ENCODE results near the gene LGALS12.
"Not testable (repeated sequence)": the region's sequence is repeated elsewhere in the genome, so short reads cannot be mapped to it uniquely, and the experiment has no call there.

LGALS12 gene

DNA sequence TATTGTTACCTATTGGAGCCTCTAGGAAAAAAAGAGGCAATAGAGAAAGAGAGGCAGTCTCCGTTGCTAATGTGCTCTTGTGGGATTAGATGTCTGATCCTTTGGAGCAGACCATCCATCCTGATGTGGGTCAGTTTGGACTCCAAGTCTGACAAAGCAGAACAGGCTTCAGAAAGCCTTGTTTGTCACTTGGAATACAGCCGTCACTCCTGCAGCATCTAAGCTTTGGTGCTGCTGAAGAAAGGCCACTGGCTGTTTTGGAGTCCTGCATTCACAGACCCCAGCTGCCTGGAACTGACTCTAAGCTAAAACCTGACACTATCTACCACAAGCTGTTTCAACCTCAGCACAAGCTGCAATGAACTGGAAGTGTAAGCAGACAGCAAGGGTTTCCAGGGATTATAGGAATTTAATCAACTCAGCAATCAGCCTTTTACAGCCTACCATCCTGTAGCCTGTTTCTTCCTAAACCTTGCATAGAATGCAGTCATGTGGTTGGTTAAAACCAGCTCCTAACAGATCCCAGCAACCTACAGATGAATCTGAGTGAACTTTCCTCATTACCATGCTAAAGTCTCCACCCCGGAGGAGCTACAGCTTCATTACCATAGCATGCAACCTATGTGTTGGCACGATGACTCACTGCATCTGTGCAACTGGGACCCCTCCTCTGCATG is 27.1 kb downstream of the LGALS12 start:
- DNase-seq (ENCODE audit: low read depth in 2 of 2), result no peak

DNA sequence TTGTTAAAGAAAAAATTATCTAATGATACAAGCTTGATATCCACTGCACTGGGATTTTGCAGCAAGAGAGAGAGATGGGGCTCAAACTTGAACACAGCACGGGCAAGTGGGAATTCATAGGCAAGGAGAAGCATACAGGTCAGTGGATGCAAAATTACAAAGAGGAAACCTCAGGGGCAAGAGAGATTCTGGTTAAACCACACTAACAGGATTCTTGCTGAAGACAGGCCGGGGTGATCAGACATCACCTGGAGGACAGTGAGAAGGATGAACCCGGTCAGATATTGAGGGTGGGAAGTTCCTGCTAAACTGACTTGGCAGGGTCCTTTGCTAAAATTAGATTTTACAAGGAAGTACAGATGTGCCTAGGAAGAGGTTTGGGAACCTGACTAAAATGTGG is 28.2 kb downstream of the LGALS12 start:
- DNase-seq (ENCODE audit: low read depth in 2 of 2), result no peak

DNA sequence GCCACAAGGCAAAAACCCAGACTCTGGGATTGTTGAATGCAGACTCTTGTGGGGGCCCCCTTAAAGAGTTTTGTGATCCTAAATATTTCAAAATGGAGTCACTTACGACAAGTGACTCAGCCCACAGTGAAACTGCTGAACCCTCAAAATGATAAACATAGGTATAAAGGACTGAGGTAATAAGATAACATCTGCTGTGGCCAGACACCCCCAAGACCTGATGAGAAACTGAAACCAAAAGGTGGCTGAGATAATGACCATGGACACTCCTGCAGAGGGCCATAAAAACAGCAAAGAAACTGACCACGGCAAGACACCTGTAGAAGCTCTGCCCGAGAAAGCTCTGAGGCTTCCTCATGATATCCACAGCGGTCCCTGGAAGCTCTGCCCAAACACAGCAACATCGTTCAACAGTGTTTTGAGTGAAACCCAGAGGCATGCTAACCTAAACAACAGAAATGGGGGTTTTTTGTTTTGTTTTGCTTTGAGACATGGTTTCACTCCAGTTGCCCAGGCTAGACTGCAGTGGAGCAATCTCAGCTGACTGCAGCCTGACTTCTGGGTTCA is 29.1 kb downstream of the LGALS12 start:
- DNase-seq (ENCODE audit: low read depth in 2 of 2), result no peak

DNA sequence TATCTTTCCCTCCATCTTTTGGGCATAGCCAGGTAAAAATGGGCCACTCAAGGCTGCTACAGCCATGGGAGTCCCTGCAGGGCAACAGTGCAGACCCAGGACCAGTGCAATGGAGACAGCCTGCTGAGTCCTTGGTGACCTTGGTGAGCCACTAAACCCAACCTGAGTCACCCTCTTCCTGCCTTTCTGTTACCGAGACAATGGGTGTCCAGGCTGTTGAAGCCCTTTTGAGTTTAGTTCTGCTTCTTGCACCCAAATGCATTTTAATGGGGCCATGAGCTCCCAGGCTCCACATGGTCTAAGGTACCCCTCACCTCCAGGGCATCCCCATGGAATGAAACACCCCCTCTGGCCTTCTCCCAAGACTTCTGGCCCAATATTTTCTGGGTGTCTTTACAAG is 29.9 kb downstream of the LGALS12 start:
- no peak for DNase-seq (ENCODE audit: low read depth in 2 of 2)

DNA sequence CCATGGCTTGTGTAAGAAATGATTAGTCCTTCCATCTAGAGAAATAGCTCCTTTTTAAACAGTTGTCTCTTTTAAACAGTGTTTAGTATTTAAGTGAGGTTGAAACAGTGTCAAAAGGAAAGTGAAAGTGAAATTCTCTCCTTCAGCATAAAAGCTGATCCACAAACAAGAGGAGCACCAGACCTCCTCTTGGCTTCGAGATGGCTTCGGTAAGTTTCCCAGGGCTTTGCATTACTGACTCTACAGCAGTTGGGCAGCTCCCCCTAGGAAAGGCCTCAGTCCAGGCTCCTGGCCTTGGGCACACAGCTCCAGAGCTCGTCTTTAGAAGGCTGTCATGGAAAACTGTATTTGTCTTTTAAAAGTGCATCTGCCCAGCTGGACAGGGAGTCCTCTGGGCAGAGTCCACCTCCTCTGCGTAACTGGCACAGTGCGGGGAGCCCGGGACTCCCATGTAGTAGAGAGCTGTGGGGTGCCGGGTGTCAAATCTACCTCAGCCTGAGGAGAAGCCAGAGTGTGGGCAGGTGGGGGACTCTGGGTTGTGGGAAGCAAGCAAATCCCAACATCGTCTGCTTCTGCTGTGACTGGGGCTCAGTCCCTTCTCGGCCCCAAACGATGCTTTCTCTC is 30.9 kb downstream of the LGALS12 start, which contains the start of gene PLAAT4:
Gene PLAAT4 (plus strand): TSS at position 140 of the 624 bp plus-strand sequence. CDS start 61 bp downstream, at position 201.
- no peak for DNase-seq (ENCODE audit: low read depth in 2 of 2)

DNA sequence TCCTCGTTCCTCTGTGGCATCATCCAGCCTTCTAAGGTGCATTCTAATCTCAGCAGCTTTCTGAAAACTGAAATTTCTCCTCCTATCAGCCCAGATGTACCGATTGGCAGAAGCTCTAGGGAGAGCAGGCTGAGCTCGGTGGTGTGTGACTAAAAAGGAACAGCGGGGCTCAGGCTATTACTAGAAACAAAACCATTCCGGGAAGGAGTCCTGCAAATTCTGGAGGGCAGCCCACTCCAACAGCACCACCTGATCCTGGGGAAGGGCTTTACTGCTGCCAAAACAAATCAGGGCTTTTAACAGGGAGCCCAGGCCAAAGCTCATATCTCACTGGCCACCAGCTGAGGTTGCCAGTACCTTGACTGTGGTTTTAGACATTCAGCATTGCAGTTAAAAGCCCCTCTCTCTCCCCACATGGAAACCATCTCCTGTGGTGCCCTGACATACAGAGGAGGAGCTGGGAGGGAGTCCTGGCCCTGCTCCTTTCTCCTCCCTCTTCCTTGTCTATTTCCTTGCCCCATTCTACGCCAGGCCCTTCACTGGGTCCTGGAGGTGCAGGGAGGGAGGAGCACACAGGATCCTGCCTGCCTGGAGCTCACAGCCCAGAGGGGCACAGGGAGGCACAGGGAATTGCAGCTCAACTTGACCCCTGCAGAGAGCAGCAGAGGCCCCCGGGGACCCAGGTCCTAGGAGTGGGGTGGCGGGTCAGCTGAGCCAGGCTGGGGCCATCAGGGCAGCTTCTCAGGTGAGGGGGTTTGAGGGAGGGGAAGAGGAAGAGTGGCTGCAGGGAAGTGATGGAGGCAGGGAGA is 31.6 kb downstream of the LGALS12 start:
- DNase-seq (ENCODE audit: low read depth in 2 of 2), result no peak

DNA sequence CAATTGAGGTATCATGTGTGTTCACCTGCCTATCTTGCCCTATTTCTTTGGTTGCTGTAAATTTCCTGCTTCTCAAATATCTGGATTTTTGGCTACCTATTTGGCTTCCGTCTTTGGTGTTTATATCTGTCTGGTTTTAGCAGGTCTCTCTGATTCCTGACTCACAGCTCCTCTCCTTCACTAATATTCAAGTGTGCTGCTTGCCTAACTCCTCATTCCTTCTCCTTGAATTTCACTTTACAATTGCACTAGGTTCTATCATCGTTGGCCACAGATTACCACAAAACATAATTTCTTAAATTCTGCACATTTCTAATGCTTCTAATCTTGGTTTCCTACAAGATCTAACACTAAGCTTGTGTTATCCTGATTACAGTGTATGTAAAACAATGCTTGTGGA is 36.6 kb downstream of the LGALS12 start:
- not testable (repeated sequence) for DNase-seq (ENCODE audit: low read depth in 2 of 2)

DNA sequence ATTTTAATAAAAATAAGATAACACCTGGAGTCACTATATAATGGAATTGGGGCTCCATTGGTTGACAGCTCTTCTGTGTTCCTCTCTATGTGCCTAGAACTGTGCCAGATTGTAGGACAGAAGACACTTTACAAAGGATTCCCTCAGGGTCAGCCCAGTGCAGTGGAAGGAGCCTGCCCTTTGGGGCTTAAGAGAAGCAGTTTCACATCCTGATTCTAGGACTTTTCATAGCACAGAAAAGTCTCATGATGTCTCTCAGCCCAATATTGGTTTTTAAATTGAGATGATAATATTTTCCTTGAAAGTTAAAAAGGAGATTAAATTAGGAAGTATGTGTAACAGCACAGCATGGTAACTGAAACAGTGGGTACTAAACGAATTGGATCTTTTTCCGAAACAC is 37.8 kb downstream of the LGALS12 start:
- no peak for DNase-seq (ENCODE audit: low read depth in 2 of 2)

DNA sequence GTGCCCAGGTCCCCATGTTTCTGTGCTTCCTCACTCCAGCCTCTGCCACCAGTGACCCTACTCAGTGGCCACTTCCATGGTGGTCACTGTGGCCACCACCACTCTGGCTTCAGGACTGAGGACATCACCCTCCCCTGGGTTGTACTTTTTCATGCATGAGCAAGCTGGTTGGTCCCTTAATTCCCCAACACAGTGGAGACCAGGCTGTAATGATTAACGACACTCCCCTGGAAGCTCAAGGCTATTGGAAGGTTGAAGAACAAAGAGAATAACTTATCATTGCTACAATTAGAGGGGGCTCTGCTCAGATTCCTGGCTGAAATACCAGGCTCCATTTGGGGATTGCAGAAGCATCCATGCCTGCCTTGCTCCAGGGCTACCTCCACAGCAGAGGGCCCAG is 41.2 kb downstream of the LGALS12 start:
- no peak for DNase-seq (ENCODE audit: low read depth in 2 of 2)

DNA sequence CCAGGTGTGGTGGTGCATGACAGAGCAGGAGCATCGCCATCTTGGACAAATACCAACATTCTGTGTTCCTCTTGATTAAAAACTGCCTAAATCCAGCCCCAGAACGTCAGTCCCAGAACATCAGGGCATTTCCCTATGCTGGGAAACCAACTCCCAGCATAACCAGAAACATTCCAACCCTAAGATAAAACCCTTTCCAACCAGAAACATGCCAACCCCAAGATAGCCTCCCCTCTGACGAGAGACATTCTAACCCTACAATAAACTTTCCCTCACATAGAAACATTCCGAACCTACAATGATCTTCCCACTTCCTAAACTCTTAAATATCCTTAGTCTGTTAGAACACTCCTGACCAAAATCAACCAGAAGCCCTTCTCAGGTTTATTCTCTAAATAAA is 42.3 kb downstream of the LGALS12 start:
- DNase-seq (ENCODE audit: low read depth in 2 of 2), result no peak

DNA sequence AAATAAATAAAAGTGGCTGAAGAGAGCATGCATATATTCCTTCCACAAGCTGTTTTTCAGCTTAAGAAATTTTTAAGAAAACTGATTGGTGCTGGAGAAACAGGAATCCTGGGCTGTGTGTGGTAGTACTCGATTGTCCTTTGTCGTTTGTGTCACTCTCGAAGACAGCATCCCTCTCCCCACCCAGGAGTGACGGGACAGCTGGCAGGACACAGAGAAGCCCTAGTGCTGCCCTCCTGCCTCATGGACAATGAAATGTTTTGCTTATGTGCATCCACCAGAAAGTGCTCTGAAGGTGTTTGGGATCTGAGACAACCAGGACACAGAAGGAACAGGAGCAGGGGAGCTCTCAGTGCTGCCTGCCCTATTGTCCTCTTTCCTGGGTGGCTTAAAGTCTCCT is 43.5 kb downstream of the LGALS12 start:
- no peak for DNase-seq (ENCODE audit: low read depth in 2 of 2)

DNA sequence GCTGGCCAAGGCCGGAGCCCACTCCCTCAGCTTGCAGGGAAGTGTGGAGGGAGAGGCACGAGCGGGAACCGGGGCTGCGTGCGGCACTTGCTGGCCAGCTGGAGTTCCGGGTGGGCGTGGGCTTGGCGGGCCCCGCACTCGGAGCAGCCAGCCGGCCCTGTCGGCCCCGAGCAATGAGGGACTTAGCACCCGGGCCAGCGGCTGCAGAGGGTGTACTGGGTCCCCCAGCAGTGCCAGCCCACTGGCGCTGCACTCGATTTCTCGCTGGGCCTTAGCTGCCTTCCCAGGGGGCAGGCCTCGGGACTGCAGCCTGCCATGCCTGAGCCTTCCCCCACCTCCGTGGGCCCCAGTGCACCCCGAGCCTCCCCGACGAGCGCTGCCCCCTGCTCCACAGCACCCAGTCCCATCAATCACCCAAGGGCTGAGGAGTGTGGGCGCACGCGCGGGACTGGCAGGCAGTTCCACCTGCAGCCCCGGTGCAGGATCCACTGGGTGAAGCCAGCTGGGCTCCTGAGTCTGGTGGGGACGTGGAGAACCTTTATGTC is 44.3 kb downstream of the LGALS12 start:
- not testable (repeated sequence) for DNase-seq (ENCODE audit: low read depth in 2 of 2)

DNA sequence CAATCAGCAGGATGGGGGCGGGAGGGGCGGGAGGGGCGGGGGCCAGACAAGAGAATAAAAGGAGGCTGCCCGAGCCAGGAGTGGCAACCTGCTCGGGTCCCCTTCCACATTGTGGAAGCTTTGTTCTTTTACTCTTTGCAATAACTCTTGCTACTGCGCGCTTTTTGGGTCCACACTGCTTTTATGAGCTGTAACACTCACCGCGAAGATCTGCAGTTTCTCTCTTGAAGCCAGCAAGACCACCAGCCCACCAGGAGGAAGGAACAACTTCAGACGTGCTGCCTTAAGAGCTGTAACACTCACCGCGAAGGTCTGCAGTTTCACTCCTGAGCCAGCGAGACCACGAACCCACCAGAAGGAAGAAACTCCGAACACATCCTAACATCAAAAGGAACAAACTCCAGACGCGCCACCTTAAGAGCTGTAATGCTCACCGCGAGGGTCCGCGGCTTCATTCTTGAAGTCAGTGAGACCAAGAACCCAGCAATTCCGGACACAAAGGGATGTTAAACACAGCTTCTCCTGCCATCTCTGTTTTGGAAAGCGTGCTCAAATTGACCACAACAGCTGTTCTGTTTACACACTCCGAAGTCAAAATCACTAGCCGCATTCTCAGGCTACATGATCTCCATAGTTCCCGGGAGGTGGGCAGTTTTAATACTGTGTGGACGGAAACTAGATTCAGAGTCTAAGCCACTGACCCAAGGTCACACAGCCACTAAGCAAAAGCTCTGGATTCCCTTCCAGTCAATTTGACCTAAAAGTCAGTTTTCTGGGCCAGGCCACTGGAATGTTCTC is 45.4 kb downstream of the LGALS12 start:
- DNase-seq (ENCODE audit: low read depth in 2 of 2), result no peak

DNA sequence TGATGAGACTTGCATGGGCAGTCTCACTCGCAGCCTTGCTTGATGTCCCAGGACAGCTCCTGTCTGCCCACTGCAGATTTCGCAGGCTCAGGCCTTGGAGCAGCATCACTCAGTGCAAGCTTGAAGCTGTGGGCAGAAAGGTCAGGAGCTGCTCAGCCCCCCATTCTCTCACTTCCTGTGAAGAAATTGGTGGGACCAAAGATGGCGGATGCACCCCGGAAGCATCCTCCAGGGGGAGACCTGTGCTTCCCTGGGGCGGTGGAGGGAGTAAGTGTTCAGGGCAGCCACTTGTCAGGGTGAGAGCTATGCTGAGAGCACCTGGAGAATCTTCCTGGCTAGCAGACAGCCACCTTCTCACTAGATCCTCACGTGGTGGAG is 46.0 kb downstream of the LGALS12 start:
- no peak for DNase-seq (ENCODE audit: low read depth in 2 of 2)

DNA sequence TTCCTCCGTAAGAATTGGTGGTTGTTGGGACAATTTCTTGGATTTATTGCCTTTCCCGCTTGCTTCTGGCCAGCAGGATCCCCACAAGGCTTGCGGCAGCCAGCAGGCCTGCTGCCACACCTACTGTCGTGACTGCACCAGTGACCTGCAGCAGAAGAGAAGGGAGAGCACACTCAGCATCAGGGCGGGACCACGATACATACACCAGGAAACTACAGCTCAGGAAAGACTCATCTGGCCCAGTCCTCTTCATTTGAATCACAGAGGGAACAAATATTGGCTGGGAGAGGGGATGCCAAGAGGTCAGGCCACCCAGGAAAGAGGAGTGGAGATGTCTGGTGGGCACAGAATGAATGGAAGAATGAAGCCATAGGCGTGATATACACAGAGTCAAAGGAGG is 47.0 kb downstream of the LGALS12 start:
- no peak for DNase-seq (ENCODE audit: low read depth in 2 of 2)

DNA sequence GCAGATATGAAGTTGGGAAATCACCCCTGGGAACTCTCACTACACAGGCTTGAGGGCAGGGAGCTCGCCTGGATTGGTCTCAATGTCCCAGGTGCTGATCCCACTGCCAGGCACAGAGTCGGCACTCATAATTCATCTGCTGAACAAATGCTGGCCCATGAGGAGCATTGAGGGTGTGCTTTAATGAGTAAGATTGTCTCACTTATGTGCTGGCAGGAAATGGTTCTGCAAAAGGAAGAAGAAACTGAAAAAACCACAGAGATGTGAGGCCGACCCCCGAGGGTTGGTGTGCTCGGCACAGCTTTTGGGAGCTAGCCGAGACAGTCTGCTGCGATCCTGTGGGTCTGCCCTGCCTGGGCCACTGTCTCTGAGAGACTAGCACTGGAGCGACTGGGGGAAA is 47.9 kb downstream of the LGALS12 start:
- no peak for DNase-seq (ENCODE audit: low read depth in 2 of 2)

DNA sequence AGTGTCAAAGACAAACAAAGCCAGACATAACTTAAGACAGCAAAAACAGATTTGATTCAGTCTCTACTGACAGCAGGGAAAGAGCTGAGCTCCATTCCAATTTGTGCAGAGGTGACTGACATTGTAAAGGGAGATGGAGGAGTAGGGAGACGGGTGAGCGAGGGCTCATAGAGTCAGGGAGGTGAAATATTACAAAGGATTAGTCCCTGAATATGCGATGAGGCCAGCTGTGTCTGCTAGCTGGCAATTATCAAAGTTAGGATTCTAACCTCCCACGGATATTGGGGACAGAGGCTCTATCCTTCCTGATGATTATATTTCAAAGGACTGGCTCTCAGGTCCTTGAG is 49.0 kb downstream of the LGALS12 start:
- DNase-seq (ENCODE audit: low read depth in 2 of 2), result no peak

DNA sequence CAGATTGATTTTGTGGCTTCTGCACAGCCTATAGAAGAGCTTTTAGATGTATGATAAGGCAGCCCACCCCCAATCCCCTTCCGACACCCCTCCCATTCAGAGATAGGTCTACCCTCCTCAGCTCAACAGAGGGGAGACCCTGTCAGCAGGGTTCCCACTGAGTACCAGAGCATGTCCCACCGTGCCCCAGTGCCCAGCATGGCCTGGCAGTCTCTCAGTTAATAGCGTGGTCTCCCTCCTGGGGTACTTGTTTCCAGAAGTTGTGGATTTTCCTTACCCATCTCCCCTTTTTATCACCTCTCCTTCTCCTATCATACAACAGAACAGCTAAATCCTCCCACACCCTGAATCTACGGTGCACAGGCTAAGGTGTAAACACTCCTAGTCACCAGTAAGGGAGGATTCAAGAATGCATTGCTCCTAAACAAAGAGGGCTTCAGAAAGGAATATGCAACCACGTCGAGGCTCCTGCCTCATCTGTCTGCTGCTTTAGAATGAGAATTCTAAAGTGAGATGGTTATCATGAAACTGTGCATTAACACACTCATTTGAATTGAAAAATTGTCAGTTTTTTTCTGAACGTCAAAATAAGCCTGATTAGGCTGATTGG is 50.6 kb downstream of the LGALS12 start:
- DNase-seq (ENCODE audit: low read depth in 2 of 2), result no peak

DNA sequence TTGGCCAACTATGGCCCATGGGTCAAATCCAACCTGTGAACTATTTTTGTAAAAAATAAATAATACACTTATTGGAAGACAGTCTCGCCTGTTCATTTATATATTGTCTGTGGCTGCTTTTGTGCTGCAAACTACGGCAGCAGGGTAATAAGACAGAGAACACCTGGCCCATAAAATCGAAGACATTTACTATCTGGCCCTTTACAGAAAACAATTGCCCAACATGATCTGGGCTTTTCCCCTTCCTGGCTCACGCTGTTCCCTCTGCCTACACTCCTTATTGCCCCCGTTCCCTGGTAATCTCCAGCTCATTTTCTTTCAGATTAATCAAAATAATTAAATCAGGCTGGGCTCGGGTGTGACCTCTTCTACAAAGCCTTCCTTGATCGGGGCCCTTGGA is 51.7 kb downstream of the LGALS12 start:
- no peak for DNase-seq (ENCODE audit: low read depth in 2 of 2)

DNA sequence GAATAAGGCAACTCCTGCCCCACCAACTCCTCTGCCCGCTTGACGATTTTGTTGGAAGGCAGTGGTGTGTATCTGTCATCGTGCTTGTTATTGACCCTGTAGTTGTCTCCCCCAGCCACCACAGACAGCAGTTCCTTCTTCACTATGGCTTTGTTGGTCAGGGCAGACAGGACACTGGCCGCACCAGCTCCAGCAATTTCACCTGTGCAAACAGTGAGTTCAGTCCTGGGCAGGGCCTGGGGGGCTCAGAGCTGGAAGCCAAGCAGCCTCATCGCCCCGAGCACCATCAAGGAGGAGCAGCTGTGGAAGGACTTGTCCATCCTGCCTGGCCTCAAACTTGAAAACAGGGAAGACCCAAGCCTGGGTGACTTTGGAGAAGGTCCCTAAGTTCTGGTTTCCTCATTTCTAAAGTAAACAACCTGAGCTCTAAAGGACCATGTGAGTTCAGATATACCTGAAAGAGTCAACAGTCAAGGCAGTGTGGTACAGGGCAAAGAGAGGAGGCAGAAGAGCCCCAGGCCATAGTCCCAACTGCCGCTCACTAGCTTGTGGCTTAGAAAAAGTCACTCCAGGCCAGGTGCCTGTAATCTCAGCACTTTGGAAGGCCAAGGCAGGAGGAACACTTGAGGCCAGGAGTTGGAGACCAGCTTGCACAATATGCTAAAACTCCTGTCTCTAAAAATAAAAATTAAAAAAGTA is 52.7 kb downstream of the LGALS12 start:
- no peak for DNase-seq (ENCODE audit: low read depth in 2 of 2)

Measured in stimulated activated CD8-positive, alpha-beta memory T cell treated with anti-CD3 and anti-CD28 coated beads, Interleukin-15, amount 100 ng/mL, for 4 hours (primary cell).